GOT3 (cell line): ENCODE measurements around the gene CBLC.
A peak's percentile ranks its signal among the peaks of the same experiment; 100 is the strongest.
"Not testable (repeated sequence)": the region's sequence is repeated elsewhere in the genome, so short reads cannot be mapped to it uniquely, and the experiment has no call there.

Source experiments
- DNase-seq: peaks from one replicate; lab custom pipeline; 2025; ENCODE audit warnings: mixed read lengths; lab: John Stamatoyannopoulos, UW

Gene CBLC

GRCh38 chr19:44765033-44765948 lies 12.4 kb upstream of the CBLC start:
- no peak for DNase-seq

- no peak for DNase-seq
Observed at GRCh38 chr19:44765949-44766335, 11.7 kb upstream of the CBLC start.

GRCh38 chr19:44767295-44768180 lies 10.2 kb upstream of the CBLC start:
- DNase-seq, result no peak

GRCh38 chr19:44770550-44771257 lies 7.0 kb upstream of the CBLC start:
- peak; percentile 63 for DNase-seq

- not testable (repeated sequence) for DNase-seq
Observed at GRCh38 chr19:44772144-44772543, 5.5 kb upstream of the CBLC start.

GRCh38 chr19:44772959-44773358 lies 4.7 kb upstream of the CBLC start:
- DNase-seq, result no peak

- no peak for DNase-seq
Observed at GRCh38 chr19:44775676-44776240, 1.9 kb upstream of the CBLC start.

- no peak for DNase-seq
Observed at GRCh38 chr19:44776402-44777096, 1.1 kb upstream of the CBLC start.

GRCh38 chr19:44779150-44779549 lies 1.5 kb downstream of the CBLC start:
- no peak for DNase-seq

GRCh38 chr19:44781694-44782093 lies 4.0 kb downstream of the CBLC start:
- not testable (repeated sequence) for DNase-seq

- DNase-seq, result no peak
Observed at GRCh38 chr19:44782729-44783128, 5.0 kb downstream of the CBLC start.

- DNase-seq, result no peak
Observed at GRCh38 chr19:44783545-44783944, 5.9 kb downstream of the CBLC start.

- DNase-seq, result no peak
Observed at GRCh38 chr19:44785271-44785670, 7.6 kb downstream of the CBLC start.

GRCh38 chr19:44785993-44786392 lies 8.3 kb downstream of the CBLC start:
- no peak for DNase-seq

- no peak for DNase-seq
Observed at GRCh38 chr19:44788971-44789370, 11.3 kb downstream of the CBLC start.

- no peak for DNase-seq
Observed at GRCh38 chr19:44789943-44790483, 12.3 kb downstream of the CBLC start.

GRCh38 chr19:44792281-44792680 lies 14.6 kb downstream of the CBLC start:
- DNase-seq, result no peak

- no peak for DNase-seq
Observed at GRCh38 chr19:44794610-44795009, 16.9 kb downstream of the CBLC start.

GRCh38 chr19:44795398-44795987 lies 17.8 kb downstream of the CBLC start:
- DNase-seq, result no peak

- DNase-seq, result no peak
Observed at GRCh38 chr19:44796701-44797115, 19.0 kb downstream of the CBLC start.
